HUES48 (cell line): ENCODE measurements around the gene NRF1.
"Not testable (repeated sequence)": the region's sequence is repeated elsewhere in the genome, so short reads cannot be mapped to it uniquely, and the experiment has no call there.

ENCODE experiments used
- H3K27ac ChIP-seq: one replicate; pipeline ENCODE4 v1.7.0; 2013; ENCODE audit warnings: low read depth, low read length, inconsistent platforms
- H3K27me3 ChIP-seq: 2 replicates; pipeline ENCODE4 v1.6.1; 2013; ENCODE audit warnings: mild to moderate bottlenecking, low read length; ENCODE audit not compliant: control insufficient read depth, insufficient read depth
- H3K36me3 ChIP-seq: 2 replicates; pipeline ENCODE4 v1.6.1; 2013; ENCODE audit warnings: low read length; ENCODE audit not compliant: control insufficient read depth, insufficient read depth
- H3K4me1 ChIP-seq: 2 replicates; pipeline ENCODE4 v1.6.1; 2013; ENCODE audit warnings: mild to moderate bottlenecking, low read length; ENCODE audit not compliant: control insufficient read depth, insufficient read depth
- H3K4me3 ChIP-seq: 2 replicates; pipeline ENCODE4 v1.5.1; 2013; ENCODE audit warnings: mild to moderate bottlenecking, low read depth, low read length
- H3K9ac ChIP-seq: 2 replicates; pipeline ENCODE4 v1.6.1; 2013; ENCODE audit warnings: mild to moderate bottlenecking, low read depth, low read length, moderate library complexity
- H3K9me3 ChIP-seq: 2 replicates; pipeline ENCODE4 v1.6.1; 2013; ENCODE audit warnings: low read length; ENCODE audit not compliant: control insufficient read depth, insufficient read depth

NRF1 gene

GRCh38 chr7:129667116-129667515 lies 55.6 kb downstream of the NRF1 start:
- peaks cover 3% of the 10 kb centered on the region for H3K9me3 ChIP-seq
- no peak overlapping the region for H3K9ac ChIP-seq
- H3K4me1 ChIP-seq = peaks cover 10% of the 10 kb centered on the region
- no peaks in the 10 kb centered on the region for H3K27me3 ChIP-seq
- peaks cover 15% of the 10 kb centered on the region for H3K36me3 ChIP-seq
- H3K27ac ChIP-seq = no peak overlapping the region
- H3K4me3 ChIP-seq = no peak overlapping the region

- peaks cover 10% of the 10 kb centered on the region for H3K4me1 ChIP-seq
- H3K9me3 ChIP-seq = no peaks in the 10 kb centered on the region; the same call in 1 of the 2 replicates
- no peaks in the 10 kb centered on the region for H3K27me3 ChIP-seq
- no peak overlapping the region for H3K27ac ChIP-seq
- no peak overlapping the region for H3K4me3 ChIP-seq
- H3K36me3 ChIP-seq = peaks cover 19% of the 10 kb centered on the region
- no peak overlapping the region for H3K9ac ChIP-seq
Observed at GRCh38 chr7:129667551-129667950, 56.0 kb downstream of the NRF1 start.

GRCh38 chr7:129669901-129670300 lies 58.4 kb downstream of the NRF1 start:
- no peak overlapping the region for H3K27ac ChIP-seq
- H3K4me1 ChIP-seq = peaks cover 6% of the 10 kb centered on the region
- no peaks in the 10 kb centered on the region for H3K27me3 ChIP-seq
- H3K9ac ChIP-seq = no peak overlapping the region
- H3K36me3 ChIP-seq = peaks cover 34% of the 10 kb centered on the region
- no peak overlapping the region for H3K4me3 ChIP-seq
- no peaks in the 10 kb centered on the region for H3K9me3 ChIP-seq

- no peaks in the 10 kb centered on the region for H3K4me1 ChIP-seq
Observed at GRCh38 chr7:129670656-129671055, 59.1 kb downstream of the NRF1 start.

GRCh38 chr7:129671266-129671665 lies 59.7 kb downstream of the NRF1 start:
- Histone ChIP-seq H3K36me3 (peaks cover 40% of the 10 kb centered on the region), H3K4me1 (no peaks in the 10 kb centered on the region), H3K9ac (no peak overlapping the region), H3K9me3 (no peaks in the 10 kb centered on the region), H3K27ac (no peak overlapping the region), H3K27me3 (no peaks in the 10 kb centered on the region), H3K4me3 (no peak overlapping the region)

More at GRCh38 chr7:129670656-129671055, 59.1 kb downstream of the NRF1 start:
- H3K9ac ChIP-seq = no peak overlapping the region
- H3K27ac ChIP-seq = no peak overlapping the region
- no peaks in the 10 kb centered on the region for H3K27me3 ChIP-seq
- H3K4me3 ChIP-seq = no peak overlapping the region
- H3K9me3 ChIP-seq = no peaks in the 10 kb centered on the region
- peaks cover 40% of the 10 kb centered on the region for H3K36me3 ChIP-seq

- not testable (repeated sequence) for H3K9ac ChIP-seq, H3K4me1 ChIP-seq, H3K9me3 ChIP-seq, H3K27ac ChIP-seq, H3K4me3 ChIP-seq, H3K27me3 ChIP-seq
- peaks cover 47% of the 10 kb centered on the region for H3K36me3 ChIP-seq
Observed at GRCh38 chr7:129674475-129674874, 63.0 kb downstream of the NRF1 start.

- H3K9me3 ChIP-seq = no peaks in the 10 kb centered on the region
- H3K4me3 ChIP-seq = no peak overlapping the region
- no peak overlapping the region for H3K9ac ChIP-seq
- no peaks in the 10 kb centered on the region for H3K4me1 ChIP-seq
- no peaks in the 10 kb centered on the region for H3K27me3 ChIP-seq
- H3K36me3 ChIP-seq = peaks cover 47% of the 10 kb centered on the region
- no peak overlapping the region for H3K27ac ChIP-seq
Observed at GRCh38 chr7:129675521-129675920, 64.0 kb downstream of the NRF1 start.

GRCh38 chr7:129676017-129676897 lies 64.7 kb downstream of the NRF1 start:
- H3K36me3 ChIP-seq = peaks cover 42% of the 10 kb centered on the region
- no peaks in the 10 kb centered on the region for H3K27me3 ChIP-seq
- H3K4me3 ChIP-seq = no peak overlapping the region
- H3K4me1 ChIP-seq = no peaks in the 10 kb centered on the region
- no peak overlapping the region for H3K9ac ChIP-seq
- H3K9me3 ChIP-seq = no peaks in the 10 kb centered on the region
- H3K27ac ChIP-seq = no peak overlapping the region

- Histone ChIP-seq H3K27ac (no peak overlapping the region), H3K4me1 (no peaks in the 10 kb centered on the region), H3K9ac (no peak overlapping the region), H3K4me3 (no peak overlapping the region), H3K36me3 (peaks cover 27% of the 10 kb centered on the region), H3K9me3 (no peaks in the 10 kb centered on the region), H3K27me3 (no peaks in the 10 kb centered on the region)
Observed at GRCh38 chr7:129677796-129678195, 66.3 kb downstream of the NRF1 start.

- Histone ChIP-seq H3K4me3 (no peak overlapping the region), H3K27me3 (no peaks in the 10 kb centered on the region), H3K4me1 (no peaks in the 10 kb centered on the region), H3K36me3 (peaks cover 24% of the 10 kb centered on the region), H3K9ac (no peak overlapping the region), H3K27ac (no peak overlapping the region), H3K9me3 (no peaks in the 10 kb centered on the region)
Observed at GRCh38 chr7:129678606-129679005, 67.1 kb downstream of the NRF1 start.

- Histone ChIP-seq H3K9ac (no peak overlapping the region), H3K27ac (no peak overlapping the region), H3K36me3 (peaks cover 10% of the 10 kb centered on the region), H3K4me3 (no peak overlapping the region), H3K4me1 (no peaks in the 10 kb centered on the region), H3K27me3 (no peaks in the 10 kb centered on the region), H3K9me3 (no peaks in the 10 kb centered on the region)
Observed at GRCh38 chr7:129680400-129680799, 68.9 kb downstream of the NRF1 start.
